CD4-positive, alpha-beta T cell treated with Interleukin-2 at 100 ng/mL for 4 hours (primary cell): Measurements from ENCODE around the gene ZNF423.

Experiments
- DNase-seq: peaks from one replicate; pipeline ENCODE4 v3.0.0-alpha.2; 2020; ENCODE audit warnings: low spot score

Gene ZNF423

DNA sequence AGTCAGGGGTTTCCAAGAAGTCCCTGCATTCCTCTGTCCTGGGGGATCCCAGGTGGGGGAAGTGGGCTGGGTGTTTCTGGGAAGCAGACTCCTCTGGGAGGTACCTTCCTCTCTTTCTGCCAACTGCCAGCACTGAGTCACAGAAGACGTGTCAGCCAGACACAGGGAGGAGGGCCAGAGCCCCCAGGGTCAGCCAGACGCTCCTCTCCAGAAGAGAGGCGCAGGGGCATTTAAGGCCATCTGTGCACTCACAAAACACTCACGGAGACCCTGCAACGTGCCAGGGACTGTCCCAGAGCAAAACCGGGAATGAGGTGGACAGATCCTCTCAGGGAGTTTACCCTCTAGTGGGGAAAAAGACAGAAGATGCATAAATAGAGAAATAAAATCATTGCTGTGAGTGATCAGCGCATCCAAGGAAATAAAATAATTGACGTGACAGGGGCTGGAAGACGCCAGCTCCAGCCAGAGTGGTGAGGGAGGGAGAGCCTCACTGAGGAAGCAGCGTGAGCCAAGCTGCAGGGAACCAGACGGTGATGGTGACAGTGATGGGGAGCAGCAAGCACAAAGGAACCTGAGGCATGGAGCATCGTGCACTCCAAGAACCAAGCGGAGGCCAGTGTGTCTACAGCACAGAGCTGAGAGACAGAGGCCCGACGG, 105.4 kb downstream of the ZNF423 start:
- DNase-seq, result no peak

DNA sequence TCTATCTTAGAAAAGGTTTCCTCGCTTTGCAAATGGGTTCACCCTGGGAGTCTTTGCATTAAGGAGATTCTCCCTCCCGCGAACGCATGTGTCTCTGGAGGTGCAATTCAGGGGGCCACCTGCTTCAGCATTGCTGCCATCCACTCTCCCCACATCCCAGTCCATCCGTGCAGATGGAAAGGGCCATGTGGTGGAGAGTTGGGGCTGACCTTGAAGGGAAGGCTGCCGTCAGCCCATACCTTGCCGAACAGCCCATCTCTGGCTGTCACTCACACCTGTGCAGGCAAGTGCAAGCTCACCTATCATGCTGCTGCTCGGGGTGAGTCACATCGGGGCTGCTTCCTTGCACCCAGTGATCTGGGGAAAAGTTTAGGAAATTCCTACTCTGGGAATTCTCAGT, 106.1 kb downstream of the ZNF423 start:
- no peak for DNase-seq

DNA sequence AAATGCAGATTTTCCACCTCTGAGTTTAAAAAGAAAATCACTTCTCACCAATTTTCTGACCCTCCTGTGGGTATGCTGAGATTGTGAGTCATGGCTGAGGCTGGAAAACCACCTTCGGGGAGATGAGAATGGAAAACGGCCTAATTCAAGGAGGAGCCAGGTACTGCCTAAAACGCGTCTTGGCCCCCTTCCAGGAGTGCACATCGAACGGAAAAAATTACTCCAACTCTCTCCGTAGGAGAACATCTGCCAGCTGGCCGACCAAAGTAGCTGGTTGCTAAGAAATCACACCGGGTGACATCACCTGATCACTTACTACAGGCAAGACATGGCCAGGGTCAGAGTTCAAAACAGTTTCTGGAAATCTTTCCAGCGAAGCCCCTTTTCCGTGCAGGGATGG, 107.6 kb downstream of the ZNF423 start:
- DNase-seq, result no peak

DNA sequence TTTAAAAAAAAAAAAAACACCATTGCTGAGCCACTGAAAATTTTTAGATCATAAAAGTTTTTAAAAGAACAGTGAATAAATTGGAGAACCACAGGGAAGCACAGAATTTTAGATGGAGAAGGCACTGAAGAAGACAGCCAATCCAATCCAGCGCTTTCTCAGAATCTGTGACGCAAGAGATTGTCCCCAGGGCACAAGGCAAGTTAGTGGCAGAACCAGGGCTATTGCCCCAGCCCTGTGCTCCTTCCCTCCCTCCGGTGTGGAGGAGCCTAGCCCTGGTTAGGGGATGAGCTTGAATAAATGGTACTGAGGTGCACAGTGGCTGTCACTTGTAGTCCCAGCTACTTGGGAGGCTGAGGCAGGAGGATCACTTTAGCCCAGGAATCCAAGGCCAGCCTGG, 108.3 kb downstream of the ZNF423 start:
- no peak for DNase-seq

- no peak for DNase-seq
Measured at GRCh38 chr16:49746545-49746944, 109.4 kb downstream of the ZNF423 start.

DNA sequence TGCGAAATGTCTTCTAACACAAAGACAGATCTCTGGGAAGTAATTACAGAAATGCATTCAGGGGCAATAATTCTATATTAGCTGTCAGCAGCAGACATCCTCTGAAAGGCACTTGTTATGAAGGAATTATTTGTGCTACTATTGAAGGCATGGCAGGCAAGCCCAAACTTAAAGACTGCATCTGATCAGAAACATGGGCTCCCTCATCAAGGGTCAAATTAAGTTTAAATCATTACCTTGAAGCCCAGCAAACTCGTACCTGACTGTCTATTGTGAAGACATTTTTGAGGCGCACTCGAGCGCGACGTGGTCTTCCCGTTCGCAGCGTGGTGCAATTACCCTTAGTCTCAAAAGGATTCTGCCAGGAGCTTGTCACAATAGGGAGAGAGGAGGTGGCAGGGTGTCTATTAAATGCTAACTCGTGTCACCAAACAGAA, 110.6 kb downstream of the ZNF423 start:
- no peak for DNase-seq

- DNase-seq, result no peak
Measured at GRCh38 chr16:49744244-49745220, 111.4 kb downstream of the ZNF423 start.

DNA sequence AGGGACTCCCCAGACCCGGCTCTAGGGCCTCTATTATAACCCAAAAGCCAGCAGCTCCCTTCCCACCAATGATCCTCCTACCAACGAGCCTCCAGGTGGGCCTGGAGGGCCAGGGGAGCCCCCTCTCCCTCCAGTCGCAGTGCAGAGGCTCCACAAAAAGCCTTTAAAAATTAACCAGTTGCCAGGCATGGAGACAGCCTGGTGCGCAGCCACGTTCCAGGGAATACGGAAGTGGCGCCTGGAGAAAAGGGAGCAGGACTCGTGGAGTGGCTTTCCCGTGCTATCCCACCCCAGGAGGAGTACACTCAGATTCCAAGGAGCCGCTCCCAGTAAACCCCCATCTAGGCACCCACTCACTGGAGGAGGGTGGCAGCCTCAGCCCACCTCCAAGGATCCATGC, 112.3 kb downstream of the ZNF423 start:
- DNase-seq, result no peak

DNA sequence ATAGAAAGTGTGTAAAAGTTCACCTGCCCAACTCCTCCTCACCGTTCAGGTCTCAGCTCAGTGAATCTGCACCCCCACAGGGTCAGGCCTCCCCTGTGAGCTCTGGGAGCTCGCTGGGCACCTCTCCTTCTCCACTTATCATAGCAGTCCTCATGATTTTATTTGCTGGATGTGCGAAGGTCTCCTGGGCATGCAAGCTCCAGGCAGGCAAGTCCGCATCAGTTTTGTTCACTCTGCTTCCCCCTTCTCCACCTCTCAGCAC, 112.8 kb downstream of the ZNF423 start:
- DNase-seq, result no peak

DNA sequence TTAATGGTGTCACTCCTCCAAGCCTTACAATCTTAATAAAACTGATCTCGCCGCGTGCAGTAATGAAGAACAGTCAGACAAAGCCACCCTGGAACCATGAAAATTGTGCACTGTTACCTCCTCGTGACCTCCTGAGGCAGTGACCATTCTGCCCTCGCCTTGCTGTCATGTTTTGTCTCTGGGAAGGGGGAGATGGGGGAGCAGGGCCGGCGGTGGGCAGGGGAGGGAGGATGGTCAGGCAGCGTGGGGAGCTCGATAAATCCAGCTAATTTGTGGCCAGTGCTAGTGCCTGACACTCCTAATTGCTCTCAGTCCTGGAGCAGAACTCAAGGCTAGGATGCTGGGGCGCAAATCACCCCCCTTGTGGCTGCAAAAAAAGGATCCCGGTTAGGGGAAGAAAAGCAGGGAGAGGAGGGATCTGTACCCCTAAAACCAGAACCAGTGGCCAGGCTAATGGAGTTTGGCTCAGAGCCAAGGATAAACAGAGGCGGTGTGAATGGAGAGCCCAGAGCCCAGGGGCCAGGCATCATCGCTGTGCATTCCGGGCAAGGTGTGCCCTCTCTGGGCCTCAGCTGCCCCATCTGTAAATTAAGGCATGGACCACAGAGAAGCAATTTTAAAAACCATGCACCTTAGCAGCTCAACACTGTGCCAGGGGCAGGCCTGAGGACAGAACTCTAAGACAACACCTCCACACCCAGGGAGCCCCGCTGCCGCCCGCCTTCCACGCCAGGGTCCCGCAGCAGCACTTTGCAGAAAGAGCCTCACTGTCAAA, 113.3 kb downstream of the ZNF423 start:
- DNase-seq, result no peak

- DNase-seq, result no peak
Measured at GRCh38 chr16:49740256-49740655, 115.7 kb downstream of the ZNF423 start.

GRCh38 chr16:49739381-49739780, 116.5 kb downstream of the ZNF423 start:
- no peak for DNase-seq

- no peak for DNase-seq
Measured at GRCh38 chr16:49738832-49739231, 117.1 kb downstream of the ZNF423 start.

- no peak for DNase-seq
Measured at GRCh38 chr16:49738001-49738400, 117.9 kb downstream of the ZNF423 start.

GRCh38 chr16:49737541-49737940, 118.4 kb downstream of the ZNF423 start:
- DNase-seq, result no peak

- DNase-seq, result no peak
Measured at GRCh38 chr16:49734331-49734730, 121.6 kb downstream of the ZNF423 start.

DNA sequence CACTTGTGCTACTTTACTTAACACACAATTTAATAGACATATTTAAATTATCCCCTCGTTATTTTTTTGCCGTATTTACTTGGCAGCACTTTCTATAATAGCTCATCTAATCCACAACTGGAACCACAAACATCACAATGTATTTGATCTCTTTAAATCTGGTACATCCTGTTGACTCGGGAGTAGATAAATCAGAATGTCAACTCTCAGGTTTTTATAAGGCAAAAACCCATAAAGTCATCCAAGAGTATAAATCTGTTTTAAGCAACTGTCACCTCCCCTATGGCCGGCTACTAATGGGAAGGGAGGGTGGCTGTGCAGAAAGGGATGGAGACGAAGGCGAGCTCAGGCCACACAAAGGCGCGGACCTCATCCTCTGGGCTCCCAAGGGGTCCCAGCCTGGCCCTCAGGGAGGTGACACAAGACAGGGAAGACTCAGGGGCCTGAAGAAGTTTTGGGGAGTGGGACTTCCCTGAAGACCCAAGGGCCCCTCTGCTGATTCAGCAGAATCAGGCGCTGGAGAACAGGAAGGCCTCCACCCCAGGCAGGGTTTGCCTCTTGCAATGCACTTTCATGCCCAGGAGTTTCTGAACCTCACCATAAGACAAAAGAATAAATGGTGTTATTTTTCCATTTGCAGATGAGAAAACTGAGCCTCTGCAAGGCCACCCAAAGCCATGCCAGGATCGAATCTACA, 122.5 kb downstream of the ZNF423 start:
- no peak for DNase-seq

DNA sequence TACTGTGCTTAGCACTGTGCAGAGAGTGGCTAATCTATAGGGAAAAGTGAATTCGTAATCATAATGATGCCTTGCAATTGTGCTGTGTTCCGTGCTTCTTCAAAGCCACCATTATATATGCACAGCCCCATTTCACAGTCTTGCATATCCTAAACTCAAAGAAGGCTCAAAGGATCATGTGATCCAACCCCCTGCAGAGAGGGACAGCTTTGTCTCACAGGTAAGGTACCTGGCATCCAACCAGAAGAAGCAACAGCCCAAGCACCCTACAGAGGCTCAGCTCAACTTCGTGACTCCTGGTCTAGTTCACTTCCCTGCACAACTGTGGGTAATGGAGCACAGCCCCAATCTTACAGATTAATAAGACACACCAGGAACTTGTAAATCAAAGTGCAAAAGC, 124.0 kb downstream of the ZNF423 start:
- no peak for DNase-seq

DNA sequence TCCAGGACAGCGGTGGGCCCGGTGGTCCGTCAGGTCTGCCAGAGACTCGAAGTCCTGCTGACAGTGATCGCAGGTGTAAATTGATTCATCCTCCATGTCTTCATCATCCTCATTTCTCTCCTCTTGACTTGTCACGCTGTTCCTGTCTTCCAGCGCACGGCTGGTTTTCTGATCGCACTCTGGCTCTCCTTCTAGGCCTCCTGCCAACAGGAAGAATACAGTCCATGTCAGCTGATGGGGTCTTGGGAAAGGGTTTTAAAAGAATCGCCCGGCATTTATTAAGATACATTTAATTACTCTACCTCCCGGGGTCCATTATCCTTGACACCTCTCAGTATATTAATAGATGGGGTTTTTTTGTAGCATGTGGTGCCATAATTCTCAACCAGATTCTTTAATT, 125.1 kb downstream of the ZNF423 start:
- no peak for DNase-seq

DNA sequence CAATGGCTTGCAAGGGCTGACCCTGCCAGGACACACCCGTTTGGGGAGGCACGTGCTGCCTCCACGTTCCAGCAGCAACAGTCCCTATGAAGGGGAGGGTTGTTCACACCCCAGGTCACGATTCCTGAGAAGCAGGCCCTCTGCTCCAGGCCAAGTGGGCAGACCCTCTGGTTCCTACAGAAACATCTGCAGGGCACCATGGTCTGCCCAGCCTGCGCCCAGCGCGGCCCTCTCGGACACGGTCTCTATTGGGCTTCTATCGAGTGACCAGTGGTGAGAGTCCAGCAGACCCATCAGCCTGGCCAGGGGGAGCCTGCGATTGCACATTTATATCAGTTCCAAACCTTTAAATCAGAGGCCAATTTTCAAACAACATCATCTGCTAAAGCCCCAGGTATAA, 128.3 kb downstream of the ZNF423 start:
- DNase-seq, result no peak

- DNase-seq, result no peak
Measured at GRCh38 chr16:49726155-49726554, 129.8 kb downstream of the ZNF423 start.

GRCh38 chr16:49725651-49726050, 130.3 kb downstream of the ZNF423 start:
- no peak for DNase-seq
